Keratinocyte (primary cell): ENCODE data around the gene LBHD1. TPM values are rescaled to one million over a fixed set of nuclear protein-coding genes. Genes with fewer than 3 reads are reported as not detected.

Source experiments
- DNase-seq: peaks from one replicate; pipeline ENCODE4 v3.0.0-alpha.2; 2011; ENCODE audit warnings: low read depth, missing footprints, low spot score
- FAIRE-seq: peaks from 2 replicates; lab custom pipeline; 2011; peaks lifted over from hg19 to GRCh38; lab: Jason Lieb, UNC
- H2AFZ ChIP-seq: 2 replicates; pipeline ENCODE4 v1.6.0; 2012; ENCODE audit warnings: low read length, control low read depth, inconsistent platforms; ENCODE audit not compliant: control insufficient read depth
- H3K27ac ChIP-seq: 2 replicates; pipeline ENCODE4 v1.5.1; 2011; ENCODE audit warnings: low read length; ENCODE audit not compliant: control insufficient read depth, insufficient read depth
- H3K27me3 ChIP-seq: 3 replicates; pipeline ENCODE4 v1.6.0; 2011; ENCODE audit warnings: low read length; ENCODE audit not compliant: control insufficient read depth, insufficient read depth; ENCODE audit errors: extremely low read depth
- H3K36me3 ChIP-seq, 2 experiments: 2 replicates in 1 of 2; 3 replicates in 1 of 2; pipeline ENCODE4 v1.5.1; 2011; ENCODE audit warnings: low read length in 2 of 2, mild to moderate bottlenecking in 1 of 2; ENCODE audit not compliant: control insufficient read depth in 2 of 2, insufficient read depth in 2 of 2; ENCODE audit errors: extremely low read depth in 1 of 2
- H3K4me1 ChIP-seq: 3 replicates; pipeline ENCODE4 v1.5.1; 2011; ENCODE audit warnings: low read length; ENCODE audit not compliant: control insufficient read depth, insufficient read depth; ENCODE audit errors: extremely low read depth
- H3K4me2 ChIP-seq: 3 replicates; pipeline ENCODE4 v1.6.0; 2011; ENCODE audit warnings: low read depth, low read length; ENCODE audit not compliant: control insufficient read depth, insufficient read depth; ENCODE audit errors: extremely low read depth
- H3K4me3 ChIP-seq, 3 experiments: fragments of 200-600 bp in 1 of 3; sonication (generic) in 1 of 3; 2 replicates in 2 of 3; 3 replicates in 1 of 3; pipeline ENCODE4 v1.5.1; 2011 to 2016; ENCODE audit warnings: low read length in 3 of 3, mild to moderate bottlenecking in 3 of 3, control low read depth in 2 of 3, inconsistent platforms in 1 of 3, low read depth in 1 of 3, mixed read lengths in 1 of 3, mixed run types in 1 of 3, moderate library complexity in 1 of 3; ENCODE audit not compliant: control insufficient read depth in 2 of 3, insufficient read depth in 2 of 3; ENCODE audit errors: extremely low read depth in 1 of 3
- H3K79me2 ChIP-seq: 2 replicates; pipeline ENCODE4 v1.6.0; 2012; ENCODE audit warnings: low read length; ENCODE audit not compliant: control insufficient read depth, insufficient read depth
- H3K9ac ChIP-seq: 3 replicates; pipeline ENCODE4 v1.6.0; 2011; ENCODE audit warnings: low read length; ENCODE audit not compliant: control insufficient read depth, insufficient read depth; ENCODE audit errors: extremely low read depth
- H3K9me1 ChIP-seq: 3 replicates; pipeline ENCODE4 v1.6.0; 2011; ENCODE audit warnings: low read length; ENCODE audit not compliant: control insufficient read depth, insufficient read depth; ENCODE audit errors: extremely low read depth
- H3K9me3 ChIP-seq: 2 replicates; pipeline ENCODE4 v1.5.1; 2012; ENCODE audit warnings: low read depth, low read length; ENCODE audit not compliant: control insufficient read depth
- H4K20me1 ChIP-seq: 3 replicates; pipeline ENCODE4 v1.6.0; 2011; ENCODE audit warnings: low read length; ENCODE audit not compliant: control insufficient read depth, insufficient read depth; ENCODE audit errors: extremely low read depth
- EZH2 ChIP-seq: IDR thresholded peaks from one replicate; pipeline ENCODE4 v1.6.1; 2012; ENCODE audit warnings: inconsistent platforms, mild to moderate bottlenecking, low read length, moderate library complexity
- dilution Hi-C: fragments of 300-500 bp; cut with MboI; formaldehyde crosslinking; loops from one replicate; pipeline ENCODE4 v1.7.0; 2020; ENCODE audit warnings: low sequenced_read_pairs; ENCODE audit not compliant: extremely low pct_ligation_motif_present
- polyA plus RNA-seq, 5 experiments: library from polyadenylated mRNA; depleted of rRNA in 3 of 5; stranded (reverse) in 3 of 5; stranded (forward) in 1 of 5; unstranded in 1 of 5; fragments of >200 nt; gene quantifications; 1 replicate in 1 of 5; 2 replicates in 3 of 5; 3 replicates in 1 of 5; pipeline versions ENCODE4 v1.2.1 to v1.2.3, GENCODE V29; 2011 to 2012; ENCODE audit warnings: missing spikeins in 2 of 5, low read depth in 1 of 5, low replicate concordance in 1 of 5
- TF ChIP-seq, protein P1 (sequence below), 3 experiments: IDR thresholded peaks in 1 of 3; conservative IDR thresholded peaks in 1 of 3; optimal IDR thresholded peaks in 1 of 3; 2 replicates in 2 of 3; 3 replicates in 1 of 3; pipeline versions ENCODE3 to v1.5.1; 2011; ENCODE audit warnings: low read length in 3 of 3, mild to moderate bottlenecking in 3 of 3, moderate library complexity in 2 of 3, control low read depth in 1 of 3, inconsistent platforms in 1 of 3; ENCODE audit not compliant: insufficient read depth in 2 of 3; ENCODE audit errors: extremely low read depth in 1 of 3

The LBHD1 gene
- polyA plus RNA-seq, 1 donor (not counting 4 experiments of a cell fraction or from before 2014, with no cell fraction given) = 4.9 TPM

DNA sequence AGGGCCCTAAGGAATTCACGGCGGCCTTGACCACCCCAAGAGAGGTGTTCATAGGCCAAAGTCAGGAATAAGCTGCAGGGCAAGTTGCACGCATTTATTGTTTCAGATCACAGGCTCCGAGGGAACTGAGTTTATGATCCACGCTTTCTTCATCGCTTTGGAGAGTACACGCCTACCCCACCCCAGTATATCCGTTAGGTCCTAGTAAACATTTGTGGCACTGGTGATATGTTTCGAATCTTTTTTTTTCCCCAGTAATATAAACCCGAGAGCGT, 26.5 kb downstream of the LBHD1 start:
- peak overlapping the region; percentile 88 for H3K27ac ChIP-seq
- peak overlapping the region; percentile 89 for H3K9ac ChIP-seq
- no peaks in the 10 kb centered on the region for H4K20me1 ChIP-seq
- H3K4me3 ChIP-seq = peak overlapping the region; percentile 87 to 90 (median 88)
- no peaks in the 10 kb centered on the region for H3K9me1 ChIP-seq
- H3K4me2 ChIP-seq = peak overlapping the region; percentile 93
- no peaks in the 10 kb centered on the region for H3K27me3 ChIP-seq
- dilution Hi-C loops = no loop called here
- H3K36me3 ChIP-seq = peaks cover 16 to 21% of the 10 kb centered on the region in 2 experiments
- FAIRE-seq (no peak), DNase-seq (no peak)
- H3K4me1 ChIP-seq = peaks cover 15% of the 10 kb centered on the region
- H2AFZ ChIP-seq = peak overlapping the region; percentile 60
- no peaks in the 10 kb centered on the region for H3K9me3 ChIP-seq
- TF ChIP-seq, protein P1, sequence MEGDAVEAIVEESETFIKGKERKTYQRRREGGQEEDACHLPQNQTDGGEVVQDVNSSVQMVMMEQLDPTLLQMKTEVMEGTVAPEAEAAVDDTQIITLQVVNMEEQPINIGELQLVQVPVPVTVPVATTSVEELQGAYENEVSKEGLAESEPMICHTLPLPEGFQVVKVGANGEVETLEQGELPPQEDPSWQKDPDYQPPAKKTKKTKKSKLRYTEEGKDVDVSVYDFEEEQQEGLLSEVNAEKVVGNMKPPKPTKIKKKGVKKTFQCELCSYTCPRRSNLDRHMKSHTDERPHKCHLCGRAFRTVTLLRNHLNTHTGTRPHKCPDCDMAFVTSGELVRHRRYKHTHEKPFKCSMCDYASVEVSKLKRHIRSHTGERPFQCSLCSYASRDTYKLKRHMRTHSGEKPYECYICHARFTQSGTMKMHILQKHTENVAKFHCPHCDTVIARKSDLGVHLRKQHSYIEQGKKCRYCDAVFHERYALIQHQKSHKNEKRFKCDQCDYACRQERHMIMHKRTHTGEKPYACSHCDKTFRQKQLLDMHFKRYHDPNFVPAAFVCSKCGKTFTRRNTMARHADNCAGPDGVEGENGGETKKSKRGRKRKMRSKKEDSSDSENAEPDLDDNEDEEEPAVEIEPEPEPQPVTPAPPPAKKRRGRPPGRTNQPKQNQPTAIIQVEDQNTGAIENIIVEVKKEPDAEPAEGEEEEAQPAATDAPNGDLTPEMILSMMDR (optimal IDR thresholded peaks at IDR 0.05 in 1 of 3, IDR thresholded peaks at IDR 0.05 in 1 of 3, conservative IDR thresholded peaks at IDR 0.05 in 1 of 3; ENCODE audit: extremely low read depth in 1 of 3, insufficient read depth in 2 of 3, low read length in 3 of 3) = no peak
- no peak for TF ChIP-seq EZH2
- H3K79me2 ChIP-seq = peaks cover 52% of the 10 kb centered on the region

DNA sequence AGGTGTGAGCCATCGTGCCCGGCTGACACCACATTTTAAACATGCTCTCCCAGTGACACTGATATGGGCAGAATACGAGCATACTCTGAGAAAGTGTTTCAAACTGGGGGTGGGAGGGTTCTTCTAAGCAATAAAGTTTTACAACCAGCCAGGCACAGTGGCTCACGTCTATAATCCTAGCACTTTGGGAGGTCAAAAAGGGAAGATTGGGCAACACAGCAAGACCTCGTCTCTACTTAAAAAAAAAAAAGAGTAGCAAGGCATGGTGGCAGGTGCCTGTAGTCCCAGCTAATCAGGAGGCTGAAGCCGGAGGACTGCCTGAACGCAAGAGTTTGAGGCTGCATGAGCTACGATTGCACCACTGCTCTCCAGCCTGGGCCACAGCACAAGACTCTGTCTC, 27.8 kb downstream of the LBHD1 start:
- H3K9ac ChIP-seq = no peak overlapping the region
- H4K20me1 ChIP-seq = no peaks in the 10 kb centered on the region
- H3K79me2 ChIP-seq = peaks cover 52% of the 10 kb centered on the region
- H3K27me3 ChIP-seq = no peaks in the 10 kb centered on the region
- no peaks in the 10 kb centered on the region for H3K9me3 ChIP-seq
- FAIRE-seq = no peak
- H3K36me3 ChIP-seq = peaks cover 13 to 17% of the 10 kb centered on the region in 2 experiments
- peaks cover 3% of the 10 kb centered on the region for H3K9me1 ChIP-seq
- dilution Hi-C loops = no loop called here
- DNase-seq = no peak
- TF ChIP-seq, protein P1 (optimal IDR thresholded peaks at IDR 0.05 in 1 of 3, IDR thresholded peaks at IDR 0.05 in 1 of 3, conservative IDR thresholded peaks at IDR 0.05 in 1 of 3; ENCODE audit: extremely low read depth in 1 of 3, insufficient read depth in 2 of 3, low read length in 3 of 3) = no peak
- no peak for TF ChIP-seq EZH2
- H3K4me1 ChIP-seq = peaks cover 15% of the 10 kb centered on the region
- H3K27ac ChIP-seq = no peak overlapping the region
- no peak overlapping the region for H3K4me2 ChIP-seq
- H3K4me3 ChIP-seq = no peak overlapping the region
- H2AFZ ChIP-seq = no peak overlapping the region
